Dendritic cell treated with granulocyte-macrophage colony-stimulating factor and Interleukin-4, amounts not matched to agents 40 ng/mL and 50 ng/mL, for 4 days (primary cell): Measurements from ENCODE around the gene MYMX.

Source experiments
- H3K27ac Mint-ChIP-seq: one replicate; pipeline ENCODE4 v1.8.0; 2022; ENCODE audit warnings: mild to moderate bottlenecking, mixed read lengths
- H3K27me3 Mint-ChIP-seq: one replicate; pipeline ENCODE4 v1.8.0; 2022; ENCODE audit warnings: mild to moderate bottlenecking, mixed read lengths
- H3K36me3 Mint-ChIP-seq: one replicate; pipeline ENCODE4 v1.8.0; 2022; ENCODE audit warnings: low read depth, mixed read lengths
- H3K4me1 Mint-ChIP-seq: one replicate; pipeline ENCODE4 v1.8.0; 2022; ENCODE audit warnings: low read depth, mixed read lengths
- H3K4me3 Mint-ChIP-seq: one replicate; pipeline ENCODE4 v1.8.0; 2022; ENCODE audit warnings: mild to moderate bottlenecking, moderate library complexity, mixed read lengths
- H3K9me3 Mint-ChIP-seq: one replicate; pipeline ENCODE4 v1.8.0; 2022; ENCODE audit warnings: mixed read lengths
- intact Hi-C: fragments of 100-400 bp; cut with micrococcal nuclease; formaldehyde crosslinking; loops from one replicate; pipeline ENCODE4 v1.15.0; 2022

The MYMX gene

DNA sequence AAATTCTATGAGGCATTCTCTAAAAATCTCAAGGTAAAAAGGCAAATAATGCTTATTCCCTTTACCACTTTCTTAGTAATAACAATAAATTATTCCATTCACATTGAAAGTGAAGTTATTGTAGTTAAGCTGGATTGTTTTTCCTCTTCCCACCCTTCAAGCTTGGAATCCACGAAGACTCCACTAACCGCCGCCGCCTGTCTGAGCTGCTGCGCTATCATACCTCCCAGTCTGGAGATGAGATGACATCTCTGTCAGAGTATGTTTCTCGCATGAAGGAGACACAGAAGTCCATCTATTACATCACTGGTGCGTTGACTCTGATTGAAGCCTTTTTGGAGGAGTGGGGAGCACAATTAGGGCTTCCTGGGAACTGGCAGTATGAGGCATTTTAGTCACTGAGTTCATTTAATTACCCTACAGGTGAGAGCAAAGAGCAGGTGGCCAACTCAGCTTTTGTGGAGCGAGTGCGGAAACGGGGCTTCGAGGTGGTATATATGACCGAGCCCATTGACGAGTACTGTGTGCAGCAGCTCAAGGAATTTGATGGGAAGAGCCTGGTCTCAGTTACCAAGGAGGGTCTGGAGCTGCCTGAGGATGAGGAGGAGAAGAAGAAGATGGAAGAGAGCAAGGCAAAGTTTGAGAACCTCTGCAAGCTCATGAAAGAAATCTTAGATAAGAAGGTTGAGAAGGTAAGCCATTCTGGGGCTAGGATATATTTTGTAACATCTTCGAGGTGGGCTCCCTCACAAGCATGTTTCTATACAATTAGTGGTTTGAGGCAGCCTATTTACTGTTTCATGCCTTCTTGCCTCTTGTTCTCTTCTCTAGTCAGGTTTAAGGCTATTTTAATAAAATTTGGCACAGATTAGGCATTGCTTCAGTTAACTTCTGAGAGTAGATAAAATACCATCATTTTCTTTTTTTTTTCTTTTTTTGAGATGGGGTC, 35.1 kb downstream of the MYMX start:
- peaks cover 77% of the 10 kb centered on the region for H3K4me1 Mint-ChIP-seq
- no peak overlapping the region for H3K4me3 Mint-ChIP-seq
- intact Hi-C loops, result no loop called here
- H3K27me3 Mint-ChIP-seq, result no peaks in the 10 kb centered on the region
- no peaks in the 10 kb centered on the region for H3K9me3 Mint-ChIP-seq
- no peak overlapping the region for H3K27ac Mint-ChIP-seq
- peaks cover 99% of the 10 kb centered on the region for H3K36me3 Mint-ChIP-seq

- intact Hi-C loops, result loop anchor here (1.0 kb wide), 1 partner anchor 81 kb away; no protein-coding TSS in a partner anchor
- Mint-ChIP-seq H3K4me1 (peaks cover 83% of the 10 kb centered on the region), H3K27ac (no peak overlapping the region), H3K9me3 (no peaks in the 10 kb centered on the region), H3K36me3 (peaks cover 97% of the 10 kb centered on the region), H3K4me3 (no peak overlapping the region), H3K27me3 (no peaks in the 10 kb centered on the region)
Observed at GRCh38 chr6:44253307-44254101, 36.8 kb downstream of the MYMX start.

DNA sequence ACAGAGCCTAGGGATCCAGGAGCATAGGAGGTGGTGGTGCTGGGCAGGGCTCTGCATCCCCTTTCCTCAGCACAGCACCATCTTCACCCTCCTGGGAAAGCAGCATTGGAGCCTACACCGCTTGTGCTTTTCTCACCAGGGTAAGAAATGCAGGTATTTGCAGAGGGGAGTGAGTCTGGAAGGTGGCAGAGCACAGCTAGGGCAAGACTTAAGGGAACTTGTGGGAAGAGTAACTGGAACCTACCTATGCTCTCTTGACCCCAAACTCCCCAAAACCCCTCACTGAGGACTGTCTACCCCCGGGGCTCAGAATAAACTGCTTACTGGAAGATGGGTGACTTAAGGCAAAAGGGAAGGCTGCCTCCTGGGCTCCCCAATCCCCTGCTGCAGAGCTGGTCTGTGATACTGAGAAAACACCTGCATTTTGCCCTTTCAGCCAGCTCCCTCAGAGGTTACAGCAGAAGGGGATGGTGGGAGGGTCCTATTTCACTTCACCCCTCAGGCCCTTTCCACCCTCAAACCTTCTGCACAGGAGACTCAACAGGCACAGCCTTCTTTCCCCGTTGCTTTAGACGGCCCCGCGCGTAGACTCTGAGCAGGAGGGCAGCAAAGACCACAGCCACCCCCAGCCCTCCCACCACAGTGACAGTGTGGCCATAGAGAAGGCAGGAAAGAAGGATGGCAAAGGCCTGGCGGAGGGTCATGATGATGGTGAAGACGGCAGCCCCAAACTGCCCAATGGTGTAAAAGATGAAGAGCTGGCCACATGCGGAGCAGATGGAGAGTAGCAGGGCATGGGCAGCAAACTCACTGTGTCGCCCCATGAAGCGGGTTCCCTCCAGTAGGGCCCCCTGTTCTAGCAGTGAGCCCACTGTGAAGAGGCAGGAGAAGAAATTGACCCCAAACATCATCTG, 37.7 kb downstream of the MYMX start:
- Mint-ChIP-seq H3K4me3 (no peak overlapping the region), H3K9me3 (no peaks in the 10 kb centered on the region), H3K27ac (no peak overlapping the region), H3K4me1 (peaks cover 81% of the 10 kb centered on the region), H3K27me3 (no peaks in the 10 kb centered on the region), H3K36me3 (peaks cover 97% of the 10 kb centered on the region)
- intact Hi-C loops, result no loop called here

DNA sequence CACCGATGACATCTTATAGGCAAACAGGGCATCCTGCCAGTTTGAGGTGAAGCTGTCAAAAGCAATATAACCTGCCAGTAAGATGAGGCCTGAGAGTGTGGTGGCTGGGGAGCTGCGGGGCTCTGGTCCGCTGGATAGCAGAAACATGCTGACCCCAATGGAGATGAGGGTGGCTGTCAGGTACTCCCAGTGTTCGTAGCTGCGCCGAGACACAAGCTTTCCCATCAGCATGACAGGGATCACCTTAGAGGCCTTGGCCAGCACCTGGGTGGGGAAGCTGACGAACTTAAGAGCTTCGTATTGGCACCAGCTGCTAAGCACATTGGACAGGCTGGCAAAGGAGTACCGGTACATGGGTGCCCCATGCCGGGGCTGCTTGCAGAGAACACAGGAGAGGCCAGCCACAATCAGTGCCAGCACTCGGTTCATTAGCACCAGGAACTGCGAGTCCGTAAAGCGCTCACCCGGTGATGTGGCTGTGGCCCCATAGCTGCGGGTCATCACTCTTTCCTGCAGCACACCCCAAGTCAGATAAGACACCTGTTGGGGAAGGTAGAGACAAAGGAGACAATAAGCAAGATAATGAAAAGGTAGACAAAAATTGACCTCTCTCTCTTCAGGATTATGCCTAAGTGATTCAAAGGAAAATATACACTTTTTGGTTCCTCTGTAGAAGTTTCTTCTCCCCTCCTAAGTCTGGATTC, 38.5 kb downstream of the MYMX start:
- Mint-ChIP-seq H3K4me3 (no peak overlapping the region), H3K27ac (peak overlapping the region; percentile 16), H3K27me3 (no peaks in the 10 kb centered on the region), H3K4me1 (peaks cover 81% of the 10 kb centered on the region), H3K9me3 (no peaks in the 10 kb centered on the region), H3K36me3 (peaks cover 97% of the 10 kb centered on the region)
- intact Hi-C loops, result no loop called here

GRCh38 chr6:44255871-44256774, 39.4 kb downstream of the MYMX start:
- no peaks in the 10 kb centered on the region for H3K9me3 Mint-ChIP-seq
- peaks cover 87% of the 10 kb centered on the region for H3K4me1 Mint-ChIP-seq
- H3K27ac Mint-ChIP-seq, result peak overlapping the region; percentile 86
- H3K36me3 Mint-ChIP-seq, result peaks cover 97% of the 10 kb centered on the region
- peak overlapping the region; percentile 89 for H3K4me3 Mint-ChIP-seq
- no peaks in the 10 kb centered on the region for H3K27me3 Mint-ChIP-seq
- intact Hi-C loops, result no loop called here

- Mint-ChIP-seq H3K36me3 (peaks cover 97% of the 10 kb centered on the region), H3K4me1 (peaks cover 90% of the 10 kb centered on the region)
Observed at GRCh38 chr6:44256775-44257024, 40.0 kb downstream of the MYMX start.

DNA sequence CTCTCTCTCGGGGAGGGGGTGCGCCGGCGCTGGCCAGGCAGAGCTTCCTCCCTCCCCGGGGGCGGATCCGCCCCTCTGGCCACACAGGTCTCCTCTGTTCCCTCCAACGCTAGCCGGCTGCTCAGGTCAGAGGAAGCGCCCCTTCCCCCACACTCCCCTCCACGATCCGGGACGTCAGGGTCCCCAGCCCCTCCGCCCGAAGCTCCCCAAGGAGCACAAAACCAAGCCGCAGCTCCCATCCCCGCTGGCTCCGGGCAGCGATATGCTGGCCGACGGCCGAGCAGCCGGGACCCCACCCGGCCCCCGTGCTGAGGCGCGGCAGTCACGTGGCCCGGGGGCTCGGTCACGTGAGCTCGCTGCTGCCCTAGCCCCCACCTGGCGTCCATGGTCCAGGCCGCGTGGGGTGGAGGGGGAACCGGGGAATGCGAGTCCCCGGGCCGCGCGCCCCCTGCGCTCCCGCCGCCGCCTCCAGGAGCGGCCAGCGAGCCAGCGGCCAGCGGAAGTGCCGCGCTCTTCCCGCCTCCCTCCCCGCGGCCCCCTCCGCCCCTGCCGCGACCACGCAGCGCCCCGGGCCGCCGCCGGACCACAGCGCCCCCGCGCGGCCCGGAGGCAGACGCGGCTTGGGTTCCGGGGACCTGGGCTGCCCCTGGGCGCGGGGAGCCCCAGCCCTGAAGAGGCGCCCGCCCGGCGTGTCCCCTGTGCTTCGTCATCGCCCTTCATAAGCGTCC, 40.5 kb downstream of the MYMX start, which contains the start of gene SLC35B2:
Gene SLC35B2 (minus strand): TSS at position 504 of the 728 bp plus-strand sequence. CDS start 118 bp downstream, at position 386.
- H3K27ac Mint-ChIP-seq, result peak within 1 kb of the TSS; percentile 86
- peak within 1 kb of the TSS; percentile 89 for H3K4me3 Mint-ChIP-seq
- no peaks in the 10 kb centered on the region for H3K27me3 Mint-ChIP-seq
- H3K9me3 Mint-ChIP-seq, result no peaks in the 10 kb centered on the region
- intact Hi-C loops, result no loop called here
- H3K4me1 Mint-ChIP-seq, result peaks cover 90% of the 10 kb centered on the region
- H3K36me3 Mint-ChIP-seq, result peaks cover 97% of the 10 kb centered on the region

More at GRCh38 chr6:44256775-44257024, 40.0 kb downstream of the MYMX start:
- peak overlapping the region; percentile 86 for H3K27ac Mint-ChIP-seq
- no peaks in the 10 kb centered on the region for H3K9me3 Mint-ChIP-seq
- peak overlapping the region; percentile 89 for H3K4me3 Mint-ChIP-seq
- intact Hi-C loops, result no loop called here
- H3K27me3 Mint-ChIP-seq, result no peaks in the 10 kb centered on the region

DNA sequence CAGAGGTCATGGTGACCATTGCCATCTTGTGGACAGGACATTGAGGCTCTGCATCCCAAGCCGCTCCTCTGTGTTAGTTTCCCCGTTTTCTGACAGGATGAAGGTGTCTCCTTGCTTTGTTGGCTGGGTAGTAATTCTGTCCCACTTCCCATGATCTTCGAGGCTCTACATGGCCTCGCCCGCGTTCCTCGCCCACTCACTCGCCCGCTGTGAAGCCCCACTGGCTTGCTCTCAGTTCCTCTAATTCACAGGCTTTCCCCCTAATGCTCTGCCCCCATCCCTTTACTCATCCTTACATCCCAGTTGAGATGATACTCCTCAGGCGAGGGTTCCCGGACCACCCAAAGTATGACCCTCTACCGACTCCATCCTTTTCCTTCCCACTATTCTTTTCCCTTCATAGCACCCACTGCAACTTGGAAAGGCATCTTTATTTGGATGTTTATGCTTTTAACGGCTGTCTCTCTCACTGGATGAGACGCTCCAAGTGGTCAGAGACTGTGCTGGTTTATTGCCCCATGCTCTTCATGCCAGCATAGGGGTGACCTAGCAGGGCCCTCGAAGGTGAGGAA, 41.1 kb downstream of the MYMX start:
- peaks cover 90% of the 10 kb centered on the region for H3K4me1 Mint-ChIP-seq

DNA sequence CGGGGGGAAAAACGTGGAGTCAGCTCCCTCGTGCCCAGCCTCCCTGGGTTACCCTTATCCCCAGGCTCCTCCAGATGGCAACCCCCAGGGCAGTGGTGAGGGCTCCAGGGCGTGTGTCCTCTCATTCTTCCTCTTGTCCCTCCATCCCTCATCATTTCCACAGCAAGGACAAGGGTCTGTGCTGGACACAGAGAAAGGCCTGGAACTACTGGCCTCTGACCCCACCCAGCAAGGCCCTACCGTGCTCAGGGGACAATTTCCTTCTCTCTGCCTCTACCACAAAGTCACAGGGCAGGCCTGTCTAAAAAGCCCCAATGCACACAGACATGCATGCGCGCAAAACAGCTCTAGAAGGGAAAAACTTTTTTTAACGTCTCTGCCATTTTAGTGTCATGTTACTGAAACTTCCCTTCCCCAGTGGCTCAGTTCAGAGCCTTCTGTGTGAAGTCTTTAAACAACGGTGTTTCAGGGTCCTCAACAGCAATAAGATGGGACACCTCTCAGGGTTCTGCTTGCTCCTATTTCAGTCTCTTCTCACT, 41.7 kb downstream of the MYMX start:
- no peaks in the 10 kb centered on the region for H3K9me3 Mint-ChIP-seq
- no peaks in the 10 kb centered on the region for H3K27me3 Mint-ChIP-seq
- peak overlapping the region; percentile 86 for H3K27ac Mint-ChIP-seq
- intact Hi-C loops, result no loop called here
- H3K4me3 Mint-ChIP-seq, result peak overlapping the region; percentile 43
- H3K36me3 Mint-ChIP-seq, result peaks cover 97% of the 10 kb centered on the region
- peaks cover 88% of the 10 kb centered on the region for H3K4me1 Mint-ChIP-seq

More for the DNA sequence above, 41.1 kb downstream of the MYMX start:
- peaks cover 97% of the 10 kb centered on the region for H3K36me3 Mint-ChIP-seq
- H3K4me3 Mint-ChIP-seq, result peak overlapping the region; percentile 89
- peak overlapping the region; percentile 86 for H3K27ac Mint-ChIP-seq
- no peaks in the 10 kb centered on the region for H3K27me3 Mint-ChIP-seq
- H3K9me3 Mint-ChIP-seq, result no peaks in the 10 kb centered on the region
- intact Hi-C loops, result no loop called here

- H3K4me3 Mint-ChIP-seq, result peak overlapping the region; percentile 43
- intact Hi-C loops, result no loop called here
- H3K4me1 Mint-ChIP-seq, result peaks cover 86% of the 10 kb centered on the region
- no peaks in the 10 kb centered on the region for H3K27me3 Mint-ChIP-seq
- H3K36me3 Mint-ChIP-seq, result peaks cover 97% of the 10 kb centered on the region
- peak overlapping the region; percentile 86 for H3K27ac Mint-ChIP-seq
- H3K9me3 Mint-ChIP-seq, result no peaks in the 10 kb centered on the region
Observed at GRCh38 chr6:44258921-44259320, 42.2 kb downstream of the MYMX start.

GRCh38 chr6:44260011-44260410, 43.3 kb downstream of the MYMX start:
- Mint-ChIP-seq H3K9me3 (no peaks in the 10 kb centered on the region), H3K27me3 (no peaks in the 10 kb centered on the region), H3K4me1 (peaks cover 79% of the 10 kb centered on the region), H3K27ac (no peak overlapping the region), H3K4me3 (no peak overlapping the region), H3K36me3 (peaks cover 97% of the 10 kb centered on the region)
- intact Hi-C loops, result loop anchor here (5.0 kb wide), 1 partner anchor 163 kb away; no protein-coding TSS in a partner anchor
